ENCODE measurements around the gene TNFRSF8.

- no peak for TF ChIP-seq POLR2AphosphoS5 (IDR thresholded peaks at IDR 0.05)
- TF ChIP-seq POLR2A (IDR thresholded peaks at IDR 0.05), result no peak
- TF ChIP-seq CTCF (IDR thresholded peaks at IDR 0.05), result no peak
- TF ChIP-seq EP300 (IDR thresholded peaks at IDR 0.05), result no peak
Observed at GRCh38 chr1:12135612-12136011, 72.5 kb downstream of the TNFRSF8 start.
